GM12872 (cell line): ENCODE measurements around the gene PTPRD.

ENCODE experiments used
- CTCF ChIP-seq: IDR thresholded peaks from 3 replicates; pipeline ENCODE4 v1.5.1; 2011; ENCODE audit warnings: low read depth, mild to moderate bottlenecking, low read length, moderate library complexity; ENCODE audit not compliant: insufficient read depth

Gene PTPRD

GRCh38 chr9:9202276-9202675, 1410.5 kb downstream of the PTPRD start:
- no peak for TF ChIP-seq CTCF

GRCh38 chr9:9186086-9186485, 1426.7 kb downstream of the PTPRD start:
- TF ChIP-seq CTCF, result no peak

- no peak for TF ChIP-seq CTCF
Measured at GRCh38 chr9:9182431-9182830, 1430.4 kb downstream of the PTPRD start.

- TF ChIP-seq CTCF, result no peak
Measured at GRCh38 chr9:9177081-9177480, 1435.7 kb downstream of the PTPRD start.

GRCh38 chr9:9174358-9174757, 1438.4 kb downstream of the PTPRD start:
- no peak for TF ChIP-seq CTCF

- TF ChIP-seq CTCF, result no peak
Measured at GRCh38 chr9:9173264-9173663, 1439.5 kb downstream of the PTPRD start.

GRCh38 chr9:9170439-9171134, 1442.2 kb downstream of the PTPRD start:
- TF ChIP-seq CTCF, result no peak
